Adipose tissue (tissue), 3 donors: ENCODE measurements around the gene CLMN. TPM values are rescaled to one million over a fixed set of nuclear protein-coding genes. Genes with fewer than 3 reads are reported as not detected.

Source experiments
- H3K27ac ChIP-seq: one replicate; pipeline ENCODE4 v1.5.1; 2013; ENCODE audit warnings: low read depth, low read length
- WGBS, 3 donors: extraction: QIAGEN DNeasy Blood & Tissue Kit; methylation state at CpG; one replicate each; pipeline ENCODE4 v1.1.7; 2013; 5-methylcytosine and 5-hydroxymethylcytosine counted together
- polyA plus RNA-seq, 3 donors: library from polyadenylated mRNA; stranded (reverse); fragments of 200-250 nt; gene quantifications; one replicate each; pipeline ENCODE4 v1.2.3, GENCODE V29; 2013
- donor health status: healthy with polysubstance abuse.
- donor health status: Bipolar disorder and iron deficiency.
- donor health status: healthy.

CLMN gene
- polyA plus RNA-seq, 3 donors = 11.0 to 25.0 (median 19.7) TPM

DNA sequence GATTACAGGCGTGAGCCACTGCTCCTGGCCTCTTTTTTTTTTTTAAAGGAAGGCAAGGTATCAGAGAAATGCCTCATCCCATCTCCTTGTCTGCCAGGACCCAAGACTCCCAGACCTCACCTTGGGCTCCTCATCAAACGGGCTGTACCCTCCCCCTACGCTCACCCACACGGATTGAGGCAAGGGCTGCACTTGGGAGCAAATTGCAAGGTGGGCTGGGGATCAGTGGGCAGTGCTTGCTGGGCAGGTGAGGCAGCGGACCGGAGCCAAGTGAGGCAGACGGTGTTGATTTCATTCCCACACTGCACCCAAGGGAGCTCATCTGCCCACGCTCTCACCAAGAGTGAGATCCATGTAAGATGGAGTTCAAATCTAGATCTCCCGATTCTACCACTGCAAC, 121.4 kb downstream of the CLMN start:
- no peak overlapping the region for H3K27ac ChIP-seq
- WGBS, 3 donors = 90 to 97% (median 96%) methylated on average over 9 of the region's 9 CpGs

DNA sequence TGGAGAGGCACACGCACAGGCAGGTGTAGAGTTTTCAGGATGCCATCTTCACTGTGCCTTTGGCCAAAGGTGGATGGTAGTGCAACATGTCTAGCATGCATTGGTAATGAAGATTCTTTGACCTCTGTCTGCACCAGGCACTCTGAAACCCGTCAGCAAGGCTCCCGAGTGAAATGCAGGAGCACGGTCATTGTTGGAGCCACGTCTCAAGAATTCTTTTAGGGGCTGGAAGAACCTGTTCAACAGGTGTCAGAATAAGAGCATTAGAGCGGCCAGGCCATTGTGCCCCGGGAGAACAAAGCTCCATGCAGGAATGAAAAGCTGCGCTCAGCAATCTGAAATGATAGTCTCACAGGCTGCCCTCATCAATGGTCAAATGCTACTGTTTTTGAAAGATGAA, 122.2 kb downstream of the CLMN start:
- 76 to 90% (median 85%) methylated on average over 8 of the region's 8 CpGs for WGBS, 3 donors
- H3K27ac ChIP-seq = no peak overlapping the region

DNA sequence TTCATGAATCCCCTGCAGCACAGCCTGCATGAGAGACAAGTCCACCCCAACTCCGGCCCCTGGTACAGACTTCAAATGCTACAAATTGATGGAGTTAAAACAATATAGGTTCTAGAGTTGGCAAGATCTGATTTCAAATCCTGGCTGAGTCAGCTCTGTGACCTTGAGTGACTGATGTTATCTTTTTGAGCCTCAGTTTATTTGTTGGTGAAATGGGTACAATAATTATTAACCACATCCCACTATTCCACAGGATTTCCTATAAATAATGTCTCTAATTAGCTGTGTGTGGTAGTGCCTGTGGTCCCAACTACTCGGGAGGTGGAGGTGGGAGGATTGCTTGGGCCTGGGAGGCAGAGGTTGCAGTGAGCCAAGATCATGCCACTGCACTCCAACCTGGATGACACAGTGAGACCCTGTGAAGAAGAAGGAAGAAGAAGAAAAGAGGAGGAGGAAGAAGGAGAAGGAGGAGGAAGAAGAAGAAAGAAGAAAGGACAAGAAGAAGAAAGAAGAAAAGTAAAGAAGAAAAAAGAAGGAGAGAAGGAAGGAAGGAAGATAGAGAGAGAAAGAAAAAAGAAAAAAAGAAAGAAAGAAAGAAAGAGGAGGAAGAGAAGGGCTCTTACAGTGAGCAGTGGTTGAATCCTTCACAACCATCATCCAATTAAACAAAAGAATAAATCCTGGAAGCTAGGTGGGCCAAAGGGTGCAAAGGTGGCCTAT, 122.7 kb downstream of the CLMN start:
- 80 to 92% (median 90%) methylated on average over 2 of the region's 2 CpGs for whole genome bisulfite sequencing, 3 donors
- H3K27ac ChIP-seq = no peak overlapping the region

DNA sequence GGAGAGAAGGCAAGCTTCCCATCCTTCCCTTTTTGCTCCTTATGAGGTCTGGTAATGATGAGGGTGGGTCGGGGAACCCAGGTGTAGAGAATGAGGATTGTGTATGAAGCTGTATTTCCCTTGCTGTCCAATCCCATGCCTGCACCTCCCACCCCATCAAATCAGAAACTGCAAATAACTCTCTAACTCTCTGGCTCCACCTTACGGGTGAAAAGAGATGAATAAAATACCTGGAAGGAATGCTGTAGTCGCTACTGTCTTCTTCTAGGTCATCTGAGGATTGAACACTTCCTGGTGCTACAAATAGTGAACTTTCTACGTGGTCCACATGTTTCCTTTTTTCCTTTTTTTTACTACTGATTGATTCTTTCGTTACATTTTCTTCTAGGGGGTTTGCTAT, 123.4 kb downstream of the CLMN start:
- no peak overlapping the region for H3K27ac ChIP-seq
- 43 to 49% (median 43%) methylated on average over 5 of the region's 5 CpGs for WGBS, 3 donors

DNA sequence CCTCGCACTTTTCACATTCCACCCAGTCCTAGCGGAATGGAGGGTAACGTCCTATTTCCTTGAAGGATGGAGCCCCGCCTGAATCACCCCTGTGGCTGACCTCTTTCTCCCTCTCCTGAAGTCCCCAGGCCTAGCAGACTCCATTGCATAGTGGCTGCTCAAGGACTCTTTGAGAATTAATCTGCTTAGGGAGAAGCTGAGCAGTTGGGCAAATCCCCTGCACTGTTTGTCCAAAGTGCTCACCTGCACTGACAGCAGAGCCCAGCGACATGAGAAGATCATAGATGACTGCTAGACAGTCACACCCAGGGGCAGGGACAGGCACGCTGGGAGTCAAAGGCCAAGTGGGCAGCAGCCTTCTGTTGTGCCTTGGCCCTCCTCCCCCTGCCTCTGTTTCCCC, 124.7 kb downstream of the CLMN start:
- WGBS, 3 donors = 90 to 96% (median 95%) methylated on average over 6 of the region's 6 CpGs

DNA sequence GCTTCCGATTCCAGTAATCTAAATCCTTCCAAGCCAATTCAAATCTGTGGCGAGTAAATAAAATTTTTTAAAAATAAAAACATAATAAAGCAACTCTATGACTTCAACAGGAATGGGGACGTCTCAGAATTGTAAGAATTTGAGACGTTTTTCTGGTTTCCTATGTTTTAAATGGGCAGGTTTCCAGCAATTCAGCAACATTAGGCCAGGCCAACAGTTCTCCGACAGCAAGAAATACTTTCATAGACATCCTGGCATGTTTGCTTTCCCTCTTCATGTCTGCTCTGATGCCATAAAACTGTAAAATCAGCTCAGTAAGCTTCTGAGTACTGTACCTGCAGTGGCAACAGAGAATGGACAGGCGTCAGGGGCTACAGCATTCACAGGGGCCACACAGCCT, 126.6 kb downstream of the CLMN start:
- H3K27ac ChIP-seq = no peak overlapping the region
- WGBS, 3 donors = 54 to 68% (median 58%) methylated on average over 6 of the region's 6 CpGs

More for the DNA sequence above, 124.7 kb downstream of the CLMN start:
- no peak overlapping the region for H3K27ac ChIP-seq

DNA sequence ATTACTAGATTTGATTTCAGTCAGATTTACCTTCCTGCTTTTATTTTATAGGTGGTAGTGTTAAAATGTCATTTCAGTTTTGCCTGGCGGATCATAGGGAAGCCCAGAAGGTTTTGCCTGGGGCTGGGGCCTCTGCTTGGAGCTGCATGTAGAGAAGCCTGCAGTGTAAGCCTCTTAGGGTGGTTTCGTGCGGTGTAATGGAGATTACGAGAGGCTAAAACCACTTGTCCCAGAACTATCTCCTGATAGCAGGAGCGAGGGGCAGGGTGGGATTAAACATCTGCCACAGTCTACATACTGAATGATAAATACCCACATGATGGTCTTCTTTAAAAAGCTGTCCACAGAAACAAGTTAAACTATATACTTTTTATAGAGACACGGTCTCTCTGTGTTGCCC, 127.4 kb downstream of the CLMN start:
- 93 to 97% (median 93%) methylated on average over 6 of the region's 6 CpGs for WGBS, 3 donors

DNA sequence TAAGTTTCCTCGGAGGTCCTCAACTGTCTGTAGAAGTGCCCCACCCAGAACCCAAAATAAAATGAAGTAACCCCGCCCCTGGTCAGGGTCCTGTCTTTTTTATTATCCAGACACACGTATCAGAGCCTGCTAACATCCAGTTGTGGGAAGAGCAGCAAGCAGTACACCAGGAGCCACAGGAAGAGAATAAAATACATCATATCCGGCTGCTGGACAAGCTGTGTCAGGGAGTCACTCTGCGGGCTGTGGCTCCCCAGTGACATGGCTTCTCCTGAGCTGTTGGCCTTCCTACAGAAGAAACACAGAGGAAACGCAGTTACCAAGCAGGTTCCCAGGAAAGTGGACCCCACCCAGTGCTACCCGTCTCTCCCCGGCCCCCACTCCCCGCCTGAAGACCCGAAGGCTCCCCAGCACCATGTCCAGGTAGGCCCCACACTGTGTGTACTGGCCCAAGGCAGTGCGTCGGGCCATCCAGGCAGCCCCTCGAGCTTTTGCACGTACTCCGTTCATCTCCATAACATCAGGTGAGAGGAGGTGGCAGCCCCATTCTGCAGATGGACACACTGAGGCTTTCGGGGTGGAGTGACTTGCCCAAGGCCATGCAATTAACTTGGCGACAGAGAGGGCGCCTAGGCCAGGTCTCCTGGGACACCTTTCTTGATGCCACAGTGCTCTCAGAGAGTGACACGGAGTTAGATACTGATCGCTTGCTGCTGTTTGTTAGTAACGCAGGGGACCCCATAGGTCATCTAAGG, 128.1 kb downstream of the CLMN start:
- no peak overlapping the region for H3K27ac ChIP-seq
- 75 to 89% (median 80%) methylated on average over 21 of the region's 21 CpGs for WGBS, 3 donors

More for the DNA sequence above, 127.4 kb downstream of the CLMN start:
- H3K27ac ChIP-seq = no peak overlapping the region

DNA sequence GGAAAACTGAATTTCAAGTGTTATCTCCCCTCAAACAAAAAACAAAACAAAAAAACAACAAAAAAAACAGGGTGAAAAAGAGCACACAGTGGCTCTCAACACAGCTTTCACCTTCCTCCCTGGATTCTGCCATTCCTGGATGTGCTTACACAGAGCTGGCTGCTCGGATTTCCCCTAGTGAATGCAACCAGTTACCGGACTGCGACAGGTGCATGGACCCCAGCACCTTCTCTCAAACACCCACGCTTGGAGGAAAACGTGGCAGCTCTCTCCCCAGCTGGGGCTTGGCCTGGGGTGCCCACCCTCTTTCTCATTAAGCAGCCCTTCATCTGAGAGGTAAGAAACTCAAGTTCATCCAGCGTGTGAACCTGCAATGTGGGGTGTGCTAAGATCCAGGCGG, 128.9 kb downstream of the CLMN start:
- H3K27ac ChIP-seq = no peak overlapping the region
- 86 to 92% (median 88%) methylated on average over 7 of the region's 7 CpGs for WGBS, 3 donors

DNA sequence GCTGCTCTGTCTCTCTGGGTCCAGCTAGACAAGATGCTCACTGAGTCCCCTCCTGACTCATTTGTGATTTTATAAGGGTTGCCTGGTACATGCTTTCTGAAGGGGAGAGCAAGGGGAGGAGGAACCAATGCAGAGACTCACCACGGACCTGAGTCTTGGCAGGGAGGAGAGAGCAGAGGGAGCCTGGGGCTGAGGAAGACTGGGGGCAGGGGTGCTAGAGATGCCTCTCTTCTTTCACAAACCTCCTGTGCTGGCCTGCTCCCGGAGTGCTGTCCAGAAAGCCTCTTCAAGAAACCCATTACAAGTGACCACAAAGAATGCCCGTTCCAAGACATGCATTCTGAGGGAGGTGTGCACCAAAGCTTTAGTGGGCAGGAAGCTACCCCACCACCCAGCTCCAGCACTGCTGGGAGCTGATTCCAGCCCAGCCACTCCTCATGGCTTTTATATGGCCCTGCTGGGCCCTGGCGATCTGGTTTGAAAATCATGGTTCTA, 129.3 kb downstream of the CLMN start:
- no peak overlapping the region for H3K27ac ChIP-seq
- 72 to 89% (median 88%) methylated on average over 4 of the region's 4 CpGs for WGBS, 3 donors

DNA sequence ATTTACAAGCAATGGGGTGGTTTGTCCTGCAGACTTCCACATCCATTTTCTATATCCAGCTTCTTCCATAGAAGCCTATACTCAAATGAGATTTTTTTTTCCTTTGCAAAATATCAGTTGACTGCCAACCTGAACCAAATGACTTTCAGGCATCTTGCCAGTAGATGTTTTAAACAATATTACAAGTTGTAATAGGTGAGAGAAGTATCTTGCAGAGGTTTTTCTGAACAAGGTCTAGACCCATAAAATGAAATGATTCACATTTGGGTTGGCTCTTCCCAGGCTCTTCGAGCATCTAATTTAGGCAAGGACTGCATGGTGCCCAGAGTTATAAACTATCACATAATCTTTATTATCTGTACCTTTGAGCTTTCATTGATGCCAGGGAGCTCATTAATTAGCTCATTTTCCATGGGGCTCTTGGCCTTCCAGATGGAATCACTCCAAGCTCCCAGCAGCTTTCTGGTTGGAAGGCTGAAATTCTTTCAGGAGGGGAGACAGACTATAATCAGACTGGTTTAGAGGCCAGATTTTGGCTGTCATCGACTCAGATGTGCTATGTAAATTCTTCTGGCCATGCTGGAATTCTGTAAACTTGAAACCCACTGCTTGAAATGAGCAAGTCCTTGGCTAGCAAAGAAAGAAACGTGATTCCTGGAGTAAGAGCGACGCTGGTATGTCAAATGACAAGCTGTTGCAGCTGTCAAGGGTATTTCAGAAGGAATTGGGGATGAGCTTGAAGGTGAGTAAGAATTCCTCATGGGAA, 130.2 kb downstream of the CLMN start:
- no peak overlapping the region for H3K27ac ChIP-seq
- 66 to 81% (median 73%) methylated on average over 5 of the region's 5 CpGs for WGBS, 3 donors

DNA sequence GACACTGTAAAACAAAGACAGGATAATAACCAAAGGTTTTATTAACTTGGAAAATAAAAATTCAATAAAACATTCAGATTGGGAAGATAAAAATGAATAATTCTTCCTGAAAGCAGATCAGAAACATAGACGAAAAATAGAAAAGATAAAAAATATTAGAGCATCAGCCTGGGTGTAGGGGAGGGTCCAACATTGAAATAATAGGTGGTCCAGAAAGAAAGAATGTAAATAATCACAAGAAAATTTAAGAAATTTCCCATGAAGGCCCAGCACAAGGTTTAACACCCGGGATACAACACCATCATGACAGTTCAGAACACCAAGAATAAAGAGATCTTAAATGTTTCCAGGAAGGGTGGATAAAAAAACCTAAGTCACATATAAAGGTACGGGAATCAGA, 131.3 kb downstream of the CLMN start:
- no peak overlapping the region for H3K27ac ChIP-seq
- WGBS, 3 donors = 89 to 94% (median 94%) methylated on average over 3 of the region's 3 CpGs

DNA sequence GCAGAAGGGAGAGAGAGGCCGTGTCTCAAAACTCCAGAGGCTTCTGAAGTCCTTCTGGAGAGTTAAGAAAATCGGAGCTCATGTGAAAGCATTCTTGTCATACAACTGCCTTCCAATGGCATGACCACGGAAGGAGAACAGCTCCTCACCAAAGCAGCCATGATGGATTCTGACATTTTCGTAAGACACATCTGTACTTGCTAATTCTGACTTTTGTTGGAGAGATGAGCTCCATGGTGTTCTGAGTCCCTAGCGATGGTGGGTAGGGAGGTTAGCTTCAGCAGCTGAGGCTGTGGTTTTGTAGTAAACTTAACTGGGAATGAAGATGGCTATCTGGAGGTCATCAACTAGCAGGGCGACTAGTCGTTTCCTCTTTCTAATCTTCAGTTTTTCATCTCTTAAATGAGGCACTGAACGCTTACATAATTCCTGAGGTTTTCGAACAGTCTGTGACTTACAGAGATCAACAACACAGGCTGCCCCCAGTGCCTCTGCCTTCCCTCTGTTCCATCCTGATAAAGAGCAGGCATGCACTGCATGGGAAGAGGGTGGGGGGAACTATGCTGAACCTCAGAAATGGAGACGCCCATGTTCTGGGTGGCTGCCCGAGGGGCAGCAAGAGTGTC, 133.8 kb downstream of the CLMN start:
- H3K27ac ChIP-seq = peak overlapping the region; percentile 79
- 48 to 79% (median 56%) methylated on average over 11 of the region's 11 CpGs for WGBS, 3 donors

DNA sequence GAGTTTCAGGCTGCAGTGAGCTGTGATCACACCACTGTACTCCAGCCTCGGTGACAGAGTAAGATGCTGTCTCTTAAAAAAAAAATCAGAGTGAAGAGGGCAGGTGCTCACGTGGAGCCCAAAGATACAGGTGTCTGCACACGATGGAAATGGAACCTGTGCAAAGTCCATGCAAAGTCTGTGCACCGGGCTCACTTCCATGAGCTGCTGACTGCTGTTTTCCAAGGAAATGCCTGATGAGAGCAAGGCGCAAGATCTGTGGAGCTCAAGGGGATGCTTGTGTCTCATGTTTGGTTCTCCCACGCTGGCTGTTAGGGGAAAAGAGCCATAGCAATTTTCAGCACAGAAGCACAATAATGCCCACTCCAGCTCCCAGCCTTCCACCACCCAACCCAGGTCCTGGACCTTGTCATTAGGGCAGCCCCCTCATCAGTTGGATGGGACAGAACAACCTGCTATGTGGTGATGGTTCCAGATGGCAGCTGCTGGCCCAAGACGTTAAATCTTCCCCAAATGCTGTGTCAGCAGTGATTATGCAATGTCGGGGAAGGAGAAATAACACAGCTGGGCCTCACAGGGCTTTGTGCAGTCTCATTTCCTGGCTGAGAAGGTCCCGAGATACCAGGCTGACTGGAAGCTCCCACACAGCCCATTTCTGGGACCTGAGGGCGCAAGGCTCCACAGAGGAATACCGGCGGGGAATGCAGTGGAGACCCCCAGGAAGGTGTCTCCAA, 134.5 kb downstream of the CLMN start:
- peak overlapping the region; percentile 79 for H3K27ac ChIP-seq
- WGBS, 3 donors = 44 to 76% (median 49%) methylated on average over 12 of the region's 12 CpGs

DNA sequence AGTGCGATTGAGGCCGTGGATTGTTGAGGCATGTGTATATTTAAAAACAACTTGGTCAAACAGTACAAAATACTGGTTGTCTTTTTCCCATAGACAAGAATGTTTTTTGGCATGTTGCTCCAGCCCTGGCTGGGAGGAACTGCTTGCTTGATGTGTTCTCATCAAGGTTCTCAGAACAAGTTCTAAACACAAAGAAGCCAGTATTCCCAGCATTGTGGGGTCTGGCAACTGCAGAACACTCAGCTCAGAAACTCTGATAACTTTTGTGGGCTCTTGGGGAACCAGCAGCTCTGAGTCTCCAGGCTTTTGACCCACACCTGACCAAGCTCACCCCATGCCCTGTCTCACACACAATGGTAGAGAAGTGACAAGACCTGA, 135.3 kb downstream of the CLMN start:
- 24 to 41% (median 27%) methylated on average over 2 of the region's 2 CpGs for WGBS, 3 donors
- H3K27ac ChIP-seq = no peak overlapping the region

DNA sequence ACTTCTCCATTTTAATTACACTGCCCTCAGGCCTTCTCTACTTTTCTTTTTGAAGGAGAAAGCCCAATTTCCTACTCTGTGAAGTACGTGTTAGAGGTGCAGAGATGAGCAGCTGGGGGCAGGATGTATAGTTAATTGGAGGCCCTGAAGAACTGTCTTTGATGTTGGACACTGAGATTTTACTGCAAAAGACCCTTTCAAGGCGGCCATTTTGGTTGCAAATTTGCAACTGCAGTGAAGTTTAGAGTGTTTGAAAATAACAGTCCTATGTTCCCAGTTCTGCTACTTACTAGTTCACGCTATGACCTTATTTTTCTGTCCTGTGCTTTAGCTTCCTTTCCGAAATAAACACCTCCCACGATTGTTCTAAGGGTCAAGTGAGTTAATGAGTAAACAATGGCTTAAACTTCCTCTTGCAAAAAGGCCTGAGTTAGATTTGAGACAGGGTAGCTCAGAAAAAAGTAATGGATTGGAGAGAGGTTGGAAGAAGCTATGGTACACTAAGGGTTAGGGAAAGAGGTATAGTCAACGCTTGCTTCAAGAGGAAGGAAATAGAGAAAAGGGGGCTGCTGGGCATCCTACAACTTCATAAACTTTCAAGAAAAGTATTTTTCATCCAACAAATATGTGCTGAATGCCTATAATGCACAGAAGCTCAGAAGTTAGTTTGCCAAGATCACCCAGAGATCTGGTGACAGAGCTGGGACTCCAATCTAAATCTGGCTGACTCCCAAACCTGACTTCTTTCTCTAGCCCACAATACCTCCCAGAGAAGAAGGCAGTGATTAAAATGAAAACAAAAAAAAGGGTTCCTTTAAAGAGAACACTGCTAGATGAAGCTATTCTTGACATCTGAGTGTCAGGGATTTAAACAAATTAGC, 135.9 kb downstream of the CLMN start:
- 45 to 57% (median 51%) methylated on average over 6 of the region's 6 CpGs for WGBS, 3 donors
- H3K27ac ChIP-seq = peak overlapping the region; percentile 25

DNA sequence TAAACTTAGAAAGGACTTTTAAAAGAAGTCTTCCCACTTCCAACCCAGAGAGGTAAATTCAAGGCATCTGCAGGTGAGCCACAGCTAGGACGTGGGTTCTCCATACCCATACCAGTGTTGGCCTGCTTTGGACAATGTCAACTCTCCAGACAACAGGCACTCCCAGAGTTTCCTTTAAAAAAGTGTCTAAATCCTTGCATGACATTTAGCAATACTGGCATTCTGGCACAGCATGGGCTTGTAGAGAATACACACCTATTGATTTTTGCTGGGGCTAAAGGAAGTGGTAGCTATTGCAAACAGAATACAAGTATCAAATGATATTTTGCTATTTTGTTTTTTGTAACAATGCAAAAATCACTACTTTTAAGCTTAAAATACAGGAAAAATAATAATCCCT, 136.6 kb downstream of the CLMN start:
- H3K27ac ChIP-seq = no peak overlapping the region
- 79 to 83% (median 79%) methylated on average over 1 of the region's 1 CpG for WGBS, 3 donors
